Measurements from ENCODE around the gene CDK5R2. TPM values are rescaled to one million over a fixed set of nuclear protein-coding genes. Genes with fewer than 3 reads are reported as not detected.

Gene CDK5R2
- total RNA-seq, 2 donors from 2014 or later: 0.81 to 0.95 TPM

GRCh38 chr2:218995972-218996711 lies 36.7 kb downstream of the CDK5R2 start:
- H3K4me1 ChIP-seq (ENCODE audit: control insufficient read depth, insufficient read depth, low read length): peaks cover 18% of the 10 kb centered on the region
- H3K27me3 Mint-ChIP-seq (ENCODE audit: insufficient read depth): peaks cover 80% of the 10 kb centered on the region
- no peaks in the 10 kb centered on the region for H3K9me3 ChIP-seq (ENCODE audit: control insufficient read depth, low read length)
- H3K36me3 Mint-ChIP-seq (ENCODE audit: low read depth): no peaks in the 10 kb centered on the region
- no peaks in the 10 kb centered on the region for H3K9me3 Mint-ChIP-seq
- peaks cover 49% of the 10 kb centered on the region for H3K27me3 ChIP-seq (ENCODE audit: control insufficient read depth, insufficient read depth, low read length, poor library complexity, severe bottlenecking)
- peak; percentile 93 for TF ChIP-seq CTCF (conservative IDR thresholded peaks at IDR 0.05)
- no peak overlapping the region for H3K27ac ChIP-seq (ENCODE audit: low read depth, low read length)
- WGBS, 2 experiments (ENCODE audit: insufficient coverage in 1 of 2, insufficient read length in 1 of 2): 9 to 14% methylated on average over 7 to 43 of the region's 43 CpGs
- peak; percentile 97 for DNase-seq
- H3K4me1 Mint-ChIP-seq: peaks cover 27% of the 10 kb centered on the region
- H3K9ac ChIP-seq (ENCODE audit: extremely low read depth, low read length, poor library complexity, severe bottlenecking): peak overlapping the region; percentile 30
- H3K4me3 ChIP-seq (ENCODE audit: low read length): peak overlapping the region; percentile 67
- H3K27ac Mint-ChIP-seq: peak overlapping the region; percentile 87
- no peaks in the 10 kb centered on the region for H3K36me3 ChIP-seq (ENCODE audit: control insufficient read depth, insufficient read depth, low read length)
- peak overlapping the region; percentile 49 for H3K4me3 Mint-ChIP-seq

DNA sequence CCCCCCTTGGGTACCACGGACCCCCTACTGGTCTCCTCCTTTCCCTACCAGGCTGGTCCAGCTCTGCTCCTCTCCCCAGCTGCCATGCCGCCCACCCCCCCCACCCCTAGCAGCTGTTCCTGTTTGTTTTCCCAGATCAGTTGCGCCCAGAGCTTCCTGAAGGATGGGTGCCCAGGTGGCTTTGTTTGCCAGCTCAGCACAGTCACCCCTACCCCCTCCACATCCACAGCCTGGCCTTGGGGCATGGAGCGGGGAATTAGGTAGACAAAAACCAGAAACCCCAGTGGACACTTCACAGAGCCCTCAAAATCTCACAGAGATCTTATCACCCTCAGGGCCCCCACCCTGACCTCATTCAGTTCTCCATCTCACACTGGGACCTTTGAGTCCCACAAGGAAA lies 37.5 kb downstream of the CDK5R2 start:
- TF ChIP-seq CTCF (conservative IDR thresholded peaks at IDR 0.05): no peak
- no peak for DNase-seq
- H3K4me3 ChIP-seq (ENCODE audit: low read length): no peak overlapping the region
- H3K36me3 ChIP-seq (ENCODE audit: control insufficient read depth, insufficient read depth, low read length): no peaks in the 10 kb centered on the region
- H3K27ac Mint-ChIP-seq: no peak overlapping the region
- no peaks in the 10 kb centered on the region for H3K9me3 Mint-ChIP-seq
- WGBS, 2 experiments (ENCODE audit: insufficient coverage in 1 of 2, insufficient read length in 1 of 2): 79% methylated on average over 4 of the region's 4 CpGs; no CpG with 5 or more reads in 1 of the 2 experiments
- H3K36me3 Mint-ChIP-seq (ENCODE audit: low read depth): no peaks in the 10 kb centered on the region
- peaks cover 27% of the 10 kb centered on the region for H3K4me1 Mint-ChIP-seq
- peaks cover 41% of the 10 kb centered on the region for H3K27me3 ChIP-seq (ENCODE audit: control insufficient read depth, insufficient read depth, low read length, poor library complexity, severe bottlenecking)
- peaks cover 76% of the 10 kb centered on the region for H3K27me3 Mint-ChIP-seq (ENCODE audit: insufficient read depth)
- H3K9me3 ChIP-seq (ENCODE audit: control insufficient read depth, low read length): no peaks in the 10 kb centered on the region
- H3K4me1 ChIP-seq (ENCODE audit: control insufficient read depth, insufficient read depth, low read length): peaks cover 18% of the 10 kb centered on the region
- H3K9ac ChIP-seq (ENCODE audit: extremely low read depth, low read length, poor library complexity, severe bottlenecking): no peak overlapping the region
- no peak overlapping the region for H3K27ac ChIP-seq (ENCODE audit: low read depth, low read length)
- peak overlapping the region; percentile 12 for H3K4me3 Mint-ChIP-seq

GRCh38 chr2:218997731-218998130 lies 38.3 kb downstream of the CDK5R2 start:
- Mint-ChIP-seq H3K9me3 (no peaks in the 10 kb centered on the region), H3K4me3 (no peak overlapping the region), H3K36me3 (ENCODE audit: low read depth) (no peaks in the 10 kb centered on the region), H3K4me1 (peaks cover 27% of the 10 kb centered on the region), H3K27ac (peak overlapping the region; percentile 92), H3K27me3 (ENCODE audit: insufficient read depth) (peaks cover 70% of the 10 kb centered on the region)
- no peak overlapping the region for H3K9ac ChIP-seq (ENCODE audit: extremely low read depth, low read length, poor library complexity, severe bottlenecking)
- DNase-seq: no peak
- WGBS, 2 experiments (ENCODE audit: insufficient coverage in 1 of 2, insufficient read length in 1 of 2): 71% methylated on average over 2 of the region's 2 CpGs; no CpG with 5 or more reads in 1 of the 2 experiments
- H3K9me3 ChIP-seq (ENCODE audit: control insufficient read depth, low read length): no peaks in the 10 kb centered on the region
- no peak for TF ChIP-seq CTCF (conservative IDR thresholded peaks at IDR 0.05)
- no peak overlapping the region for H3K27ac ChIP-seq (ENCODE audit: low read depth, low read length)
- H3K4me3 ChIP-seq (ENCODE audit: low read length): no peak overlapping the region
- H3K4me1 ChIP-seq (ENCODE audit: control insufficient read depth, insufficient read depth, low read length): peaks cover 18% of the 10 kb centered on the region
- no peaks in the 10 kb centered on the region for H3K36me3 ChIP-seq (ENCODE audit: control insufficient read depth, insufficient read depth, low read length)
- H3K27me3 ChIP-seq (ENCODE audit: control insufficient read depth, insufficient read depth, low read length, poor library complexity, severe bottlenecking): peaks cover 33% of the 10 kb centered on the region

Data from endodermal cell (in vitro differentiated cells).